ENCODE measurements around the gene ANKRD1.

ANKRD1 gene

GRCh38 chr10:90935581-90936275 is 14.8 kb upstream of the ANKRD1 start:
- DNase-seq, result no peak

GRCh38 chr10:90930971-90931871 is 10.3 kb upstream of the ANKRD1 start:
- DNase-seq, result no peak

- no peak for DNase-seq
Observed at GRCh38 chr10:90930070-90930837, 9.4 kb upstream of the ANKRD1 start.

- DNase-seq, result no peak
Observed at GRCh38 chr10:90929179-90929578, 8.3 kb upstream of the ANKRD1 start.

- DNase-seq, result no peak
Observed at GRCh38 chr10:90927293-90927692, 6.4 kb upstream of the ANKRD1 start.

- DNase-seq, result no peak
Observed at GRCh38 chr10:90925079-90926029, 4.5 kb upstream of the ANKRD1 start.

- no peak for DNase-seq
Observed at GRCh38 chr10:90924552-90924951, 3.7 kb upstream of the ANKRD1 start.

GRCh38 chr10:90923111-90923731 is 2.3 kb upstream of the ANKRD1 start:
- DNase-seq, result no peak

- DNase-seq, result no peak
Observed at GRCh38 chr10:90921906-90922305, 1.0 kb upstream of the ANKRD1 start.

- no peak for DNase-seq
Observed at GRCh38 chr10:90919683-90920574, 958 bp downstream of the ANKRD1 start.

- DNase-seq, result no peak
Observed at GRCh38 chr10:90917968-90918318, 2.9 kb downstream of the ANKRD1 start.

GRCh38 chr10:90917238-90917967 is 3.5 kb downstream of the ANKRD1 start:
- DNase-seq, result no peak

- no peak for DNase-seq
Observed at GRCh38 chr10:90916392-90917237, 4.3 kb downstream of the ANKRD1 start.

GRCh38 chr10:90915766-90916075 is 5.2 kb downstream of the ANKRD1 start:
- no peak for DNase-seq

GRCh38 chr10:90914992-90915765 is 5.7 kb downstream of the ANKRD1 start:
- DNase-seq, result no peak

- no peak for DNase-seq
Observed at GRCh38 chr10:90913774-90914420, 7.0 kb downstream of the ANKRD1 start.

GRCh38 chr10:90912854-90913479 is 7.9 kb downstream of the ANKRD1 start:
- no peak for DNase-seq
